ENCODE measurements around the gene PSMC3IP.

Gene PSMC3IP

DNA sequence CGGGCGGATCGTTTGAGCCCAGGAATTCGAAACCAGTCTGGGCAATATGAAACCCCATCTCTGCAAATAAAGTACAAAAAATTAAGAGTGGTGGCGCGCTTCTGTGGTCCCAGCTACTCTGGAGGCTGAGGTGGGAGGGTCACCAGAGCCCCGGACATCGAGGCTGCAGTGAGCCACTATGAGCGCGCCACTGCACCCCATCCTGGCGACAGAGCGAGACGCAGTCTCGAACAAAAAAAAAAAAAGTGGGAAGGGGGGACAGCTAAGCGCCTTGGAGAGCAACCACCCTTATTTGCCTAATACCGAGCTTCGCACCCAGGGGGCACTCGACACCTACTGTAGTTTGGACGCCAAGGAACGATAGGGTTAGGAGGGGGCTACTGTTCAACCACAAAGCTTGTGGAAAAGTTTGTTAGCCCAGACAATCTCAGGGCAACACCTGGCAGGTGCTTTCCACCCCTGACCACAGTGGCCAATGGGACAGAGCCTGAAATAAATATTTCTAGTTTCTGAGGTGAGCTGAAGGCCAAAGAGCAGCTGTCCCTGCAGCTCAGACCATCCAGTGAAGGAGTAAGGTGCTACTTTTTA is 847 bp upstream of the PSMC3IP start:
- H3K27me3 ChIP-seq = no peaks in the 10 kb centered on the region
- H3K4me1 ChIP-seq = no peaks in the 10 kb centered on the region; the same call in none of the 2 replicates
- no peaks in the 10 kb centered on the region for H3K9me3 ChIP-seq
- H3K4me3 ChIP-seq (ENCODE audit: low read depth, low read length) = peak overlapping the region; percentile 99
- peak; percentile 88 for DNase-seq
- H3K36me3 ChIP-seq = peaks cover 36% of the 10 kb centered on the region
- TF ChIP-seq, protein P1, sequence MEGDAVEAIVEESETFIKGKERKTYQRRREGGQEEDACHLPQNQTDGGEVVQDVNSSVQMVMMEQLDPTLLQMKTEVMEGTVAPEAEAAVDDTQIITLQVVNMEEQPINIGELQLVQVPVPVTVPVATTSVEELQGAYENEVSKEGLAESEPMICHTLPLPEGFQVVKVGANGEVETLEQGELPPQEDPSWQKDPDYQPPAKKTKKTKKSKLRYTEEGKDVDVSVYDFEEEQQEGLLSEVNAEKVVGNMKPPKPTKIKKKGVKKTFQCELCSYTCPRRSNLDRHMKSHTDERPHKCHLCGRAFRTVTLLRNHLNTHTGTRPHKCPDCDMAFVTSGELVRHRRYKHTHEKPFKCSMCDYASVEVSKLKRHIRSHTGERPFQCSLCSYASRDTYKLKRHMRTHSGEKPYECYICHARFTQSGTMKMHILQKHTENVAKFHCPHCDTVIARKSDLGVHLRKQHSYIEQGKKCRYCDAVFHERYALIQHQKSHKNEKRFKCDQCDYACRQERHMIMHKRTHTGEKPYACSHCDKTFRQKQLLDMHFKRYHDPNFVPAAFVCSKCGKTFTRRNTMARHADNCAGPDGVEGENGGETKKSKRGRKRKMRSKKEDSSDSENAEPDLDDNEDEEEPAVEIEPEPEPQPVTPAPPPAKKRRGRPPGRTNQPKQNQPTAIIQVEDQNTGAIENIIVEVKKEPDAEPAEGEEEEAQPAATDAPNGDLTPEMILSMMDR (IDR thresholded peaks at IDR 0.05; ENCODE audit: low read depth, low read length) = peak; percentile 90

DNA sequence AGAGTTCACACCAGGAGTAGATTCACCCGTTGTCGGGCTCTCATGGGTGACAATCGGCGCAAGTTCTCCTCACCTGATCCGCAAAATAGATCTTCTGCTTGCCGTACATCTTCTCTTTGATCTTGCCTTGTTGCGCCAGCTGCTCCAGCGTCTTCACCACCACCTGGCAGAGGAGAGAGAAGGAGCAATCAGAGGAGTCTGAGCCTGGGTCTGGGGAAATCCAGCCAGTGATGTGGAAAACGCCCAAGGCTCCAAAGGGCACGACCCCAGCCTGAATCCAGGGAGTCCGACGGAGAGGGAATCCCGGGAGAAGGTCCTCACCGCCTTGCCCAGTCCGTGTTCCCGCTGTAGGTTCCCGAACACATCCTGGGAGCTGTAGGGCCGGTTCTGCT is 393 bp downstream of the PSMC3IP start:
- Histone ChIP-seq H3K27me3 (no peaks in the 10 kb centered on the region), H3K9me3 (no peaks in the 10 kb centered on the region), H3K4me3 (ENCODE audit: low read depth, low read length) (peak overlapping the region; percentile 99), H3K36me3 (peaks cover 40% of the 10 kb centered on the region), H3K4me1 (no peaks in the 10 kb centered on the region; the same call in none of the 2 replicates)
- DNase-seq = no peak
- TF ChIP-seq, protein P1 (IDR thresholded peaks at IDR 0.05; ENCODE audit: low read depth, low read length) = no peak

DNA sequence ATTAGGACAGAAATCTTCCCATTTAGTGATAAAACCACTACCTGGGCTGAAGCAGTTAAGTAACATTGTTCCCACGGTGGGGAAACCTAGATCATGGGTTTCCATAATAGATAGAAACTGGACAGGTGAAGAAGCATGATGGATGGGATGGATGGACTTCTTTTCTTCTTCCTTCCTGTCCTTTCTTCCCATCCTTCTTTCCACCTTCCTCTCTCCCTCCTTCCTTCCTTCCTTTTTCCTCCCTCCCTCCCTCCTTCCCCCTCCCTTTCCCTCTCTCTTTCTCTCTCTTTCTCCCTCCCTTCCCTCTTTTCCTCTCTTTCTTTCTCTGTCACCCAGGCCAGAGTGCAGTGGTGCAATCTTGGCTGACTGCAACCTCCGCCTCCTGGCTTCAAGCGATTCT is 3.1 kb downstream of the PSMC3IP start:
- H3K4me3 ChIP-seq (ENCODE audit: low read depth, low read length) = no peak overlapping the region
- TF ChIP-seq, protein P1 (IDR thresholded peaks at IDR 0.05; ENCODE audit: low read depth, low read length) = no peak
- H3K9me3 ChIP-seq = no peaks in the 10 kb centered on the region
- no peak for DNase-seq
- H3K36me3 ChIP-seq = peaks cover 57% of the 10 kb centered on the region
- no peaks in the 10 kb centered on the region for H3K27me3 ChIP-seq
- H3K4me1 ChIP-seq = no peaks in the 10 kb centered on the region; the same call in none of the 2 replicates

DNA sequence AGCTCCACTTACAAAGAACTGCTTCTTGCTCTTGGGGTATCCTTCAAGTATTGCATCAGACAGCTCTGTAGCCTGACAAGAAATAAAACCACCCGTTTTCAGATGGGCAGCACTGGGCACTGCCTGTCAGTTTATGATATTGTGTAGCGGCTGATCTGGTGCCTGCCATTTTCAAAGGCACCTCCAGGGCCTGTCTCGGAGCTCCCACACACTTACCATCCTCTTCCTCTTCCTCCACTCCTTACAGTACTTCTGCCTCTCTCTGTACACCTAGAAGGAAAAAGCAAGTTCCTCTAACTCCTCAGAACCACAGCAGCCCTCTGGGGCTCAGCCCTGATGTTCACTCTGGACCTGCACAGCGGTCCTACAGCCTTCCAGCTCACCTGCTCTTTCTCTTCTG is 4.4 kb downstream of the PSMC3IP start:
- Histone ChIP-seq H3K4me3 (ENCODE audit: low read depth, low read length) (no peak overlapping the region), H3K27me3 (no peaks in the 10 kb centered on the region), H3K9me3 (no peaks in the 10 kb centered on the region), H3K36me3 (peaks cover 69% of the 10 kb centered on the region), H3K4me1 (no peaks in the 10 kb centered on the region; the same call in none of the 2 replicates)
- DNase-seq = no peak
- TF ChIP-seq, protein P1 (IDR thresholded peaks at IDR 0.05; ENCODE audit: low read depth, low read length) = no peak

DNA sequence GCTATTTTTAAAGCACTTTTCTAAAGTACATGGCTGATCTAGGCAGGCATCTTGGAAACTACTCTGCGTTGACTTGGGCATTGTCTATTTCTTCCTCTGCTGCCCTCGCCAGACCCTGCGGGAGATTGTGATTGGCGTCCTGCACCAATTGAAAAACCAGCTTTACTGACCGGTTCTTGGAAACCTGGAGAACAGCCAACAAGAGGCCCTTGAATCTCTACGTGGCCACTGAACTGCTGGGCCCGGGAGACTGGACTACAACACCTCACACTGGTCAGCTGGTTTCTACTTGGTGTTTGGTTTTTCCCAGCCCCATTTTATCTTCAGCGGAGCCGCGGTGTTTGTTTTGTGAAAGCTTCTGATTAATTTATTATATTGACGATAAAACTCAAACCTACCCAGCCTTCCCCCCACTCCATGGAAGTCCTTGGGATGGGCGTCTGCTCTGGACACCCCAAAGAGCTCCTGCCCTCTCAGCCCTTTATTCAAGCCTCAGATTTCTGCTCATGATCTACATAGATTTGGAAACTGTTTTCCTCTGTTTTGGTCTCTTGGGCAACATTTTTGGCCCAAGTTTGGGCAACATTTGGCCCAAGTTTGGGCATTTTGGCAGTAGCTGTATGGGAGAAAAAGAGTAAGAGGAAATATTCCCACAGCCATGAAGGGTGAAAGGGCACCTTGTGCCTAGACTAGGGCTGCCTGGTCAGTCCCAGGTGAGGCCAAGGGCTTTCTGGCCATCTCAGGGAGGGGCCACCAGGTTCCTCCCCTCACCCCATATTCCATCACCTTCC is 5.9 kb downstream of the PSMC3IP start:
- no peaks in the 10 kb centered on the region; the same call in 1 of the 2 replicates for H3K4me1 ChIP-seq

More for the DNA sequence above, 5.9 kb downstream of the PSMC3IP start:
- DNase-seq = no peak
- Histone ChIP-seq H3K9me3 (no peaks in the 10 kb centered on the region), H3K36me3 (peaks cover 69% of the 10 kb centered on the region), H3K4me3 (ENCODE audit: low read depth, low read length) (no peak overlapping the region), H3K27me3 (no peaks in the 10 kb centered on the region)
- TF ChIP-seq, protein P1 (IDR thresholded peaks at IDR 0.05; ENCODE audit: low read depth, low read length) = no peak

Measured in BE2C (cell line).